Stimulated activated CD8-positive, alpha-beta memory T cell treated with anti-CD3 and anti-CD28 coated beads, Interleukin-4, amount 100 ng/mL, for 24 hours (primary cell): Measurements from ENCODE around the gene ARIH1.

Experiments used
- DNase-seq: peaks from one replicate; pipeline ENCODE4 v3.0.0-alpha.2; 2020; ENCODE audit warnings: low read depth

The ARIH1 gene

GRCh38 chr15:72487070-72487797 lies 13.1 kb downstream of the ARIH1 start:
- no peak for DNase-seq

- no peak for DNase-seq
Measured at GRCh38 chr15:72488558-72488957, 14.4 kb downstream of the ARIH1 start.

DNA sequence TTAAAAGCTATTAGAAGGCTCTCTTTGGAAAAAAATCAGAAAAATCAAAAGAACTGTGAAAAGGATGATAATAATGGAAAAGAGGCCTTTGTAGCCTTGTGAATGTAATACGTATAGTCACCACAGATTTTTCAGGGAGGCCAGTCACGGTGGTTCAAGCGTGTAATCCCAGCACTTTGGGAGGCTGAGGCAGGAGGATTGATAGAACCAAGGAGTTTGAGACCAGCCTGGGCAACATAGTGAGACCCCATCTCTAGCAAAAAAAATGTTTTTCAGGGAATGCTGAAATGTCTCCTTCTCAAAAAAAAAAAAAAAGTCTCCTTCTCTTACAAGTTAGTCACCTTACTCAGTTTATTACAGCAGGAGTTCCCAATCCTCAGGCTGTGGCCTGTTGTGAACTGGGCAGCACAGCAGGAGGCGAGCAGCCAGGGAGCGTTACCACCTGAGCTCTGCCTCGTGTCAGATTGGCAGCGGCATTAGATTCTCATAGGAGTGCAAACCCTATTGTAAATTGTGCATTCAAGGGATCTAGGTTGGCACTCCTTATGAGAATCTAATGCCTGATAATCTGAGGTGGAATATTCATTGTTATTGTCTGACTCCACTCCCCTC lies 15.9 kb downstream of the ARIH1 start:
- no peak for DNase-seq

- no peak for DNase-seq
Measured at GRCh38 chr15:72491768-72492167, 17.6 kb downstream of the ARIH1 start.

DNA sequence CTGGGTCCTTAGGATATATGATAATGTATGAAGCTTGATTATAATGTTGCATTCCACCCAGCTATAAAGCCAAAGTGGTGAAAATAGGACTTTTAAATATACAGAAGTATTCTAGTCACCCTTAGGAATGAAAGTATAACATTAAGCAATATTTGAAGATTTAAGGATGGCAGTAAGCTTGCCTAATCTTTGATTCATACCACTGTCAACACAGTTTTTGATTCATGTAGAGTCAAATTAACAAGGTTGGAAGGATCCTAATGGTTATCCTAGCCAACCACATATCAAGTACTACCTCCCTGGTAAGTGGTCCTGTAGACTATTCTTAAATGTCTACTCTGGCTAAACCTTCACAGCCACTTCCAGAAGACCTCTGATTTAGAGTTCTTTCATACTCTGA lies 18.6 kb downstream of the ARIH1 start:
- DNase-seq, result no peak

DNA sequence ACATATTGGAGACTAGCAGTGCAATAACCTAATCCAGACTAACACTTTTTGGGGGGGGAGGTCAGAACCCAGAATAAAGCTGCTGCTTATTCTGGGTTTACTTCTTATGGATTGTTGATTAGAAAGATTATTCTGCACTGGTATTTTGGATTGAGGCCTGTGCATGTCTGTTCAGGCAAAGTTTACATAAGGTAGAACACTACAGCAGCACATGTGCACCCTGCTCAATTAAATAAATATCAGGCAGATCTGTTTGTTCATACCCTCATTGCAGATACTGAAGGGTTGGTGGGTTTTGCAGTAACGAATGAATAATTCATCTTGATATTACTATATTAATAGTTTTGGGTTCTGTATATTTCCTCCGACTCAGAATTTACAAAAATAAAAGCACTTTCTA lies 19.1 kb downstream of the ARIH1 start:
- DNase-seq, result no peak

DNA sequence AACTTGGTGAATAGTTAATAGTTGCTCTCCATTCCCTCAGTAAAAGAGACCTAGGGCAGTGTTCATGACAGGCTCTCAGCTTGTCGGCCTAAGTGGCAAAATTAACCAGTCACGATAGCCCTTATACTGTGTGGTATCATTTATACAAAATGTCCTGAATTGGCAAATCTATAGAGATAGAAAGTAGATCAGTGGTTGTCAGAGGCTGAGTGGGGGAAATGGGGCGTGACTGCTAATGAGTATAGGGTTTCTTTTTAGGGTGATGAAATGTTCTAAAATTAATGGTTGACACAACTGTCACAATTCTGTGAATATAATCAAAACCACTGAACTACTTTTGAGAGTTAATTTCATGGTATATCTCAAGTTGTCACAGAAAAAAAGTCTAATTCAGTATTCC lies 20.9 kb downstream of the ARIH1 start:
- DNase-seq, result no peak

DNA sequence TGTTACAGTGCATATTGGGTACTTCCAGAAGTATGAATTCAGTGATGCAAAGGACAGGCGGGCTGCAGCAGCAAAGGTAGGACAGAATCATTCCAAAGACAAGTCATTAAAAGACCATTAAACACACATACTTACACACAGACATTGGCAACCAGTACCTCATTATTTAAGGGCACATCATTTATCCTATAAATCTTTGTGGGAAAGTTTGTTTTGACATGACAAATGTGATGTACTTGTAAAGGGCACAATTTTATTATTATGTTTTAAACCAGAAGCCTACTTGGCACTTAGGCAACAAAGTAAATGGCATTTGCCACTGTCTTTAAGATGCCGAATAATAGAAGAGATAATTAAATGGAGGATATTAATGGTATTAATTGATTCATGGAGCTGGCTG lies 22.7 kb downstream of the ARIH1 start:
- no peak for DNase-seq

DNA sequence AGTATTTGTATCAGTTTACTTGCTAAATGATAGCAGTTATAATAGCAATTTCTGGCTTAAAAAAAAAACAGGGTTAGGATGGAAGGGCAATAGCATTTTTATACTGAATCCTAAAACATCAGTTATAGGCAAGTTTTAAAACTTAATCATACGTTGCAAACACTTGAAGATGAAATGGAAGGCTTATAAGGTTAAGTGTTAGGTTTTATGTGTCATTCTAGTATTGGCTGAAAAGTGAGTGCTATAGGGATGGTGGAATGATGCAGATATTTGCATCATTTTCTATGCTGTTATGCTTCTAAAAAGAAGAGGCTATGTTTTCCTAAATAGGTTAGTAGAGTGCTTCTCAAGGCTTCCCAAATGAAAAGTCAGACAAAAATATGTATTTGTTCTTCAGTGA lies 23.3 kb downstream of the ARIH1 start:
- no peak for DNase-seq

DNA sequence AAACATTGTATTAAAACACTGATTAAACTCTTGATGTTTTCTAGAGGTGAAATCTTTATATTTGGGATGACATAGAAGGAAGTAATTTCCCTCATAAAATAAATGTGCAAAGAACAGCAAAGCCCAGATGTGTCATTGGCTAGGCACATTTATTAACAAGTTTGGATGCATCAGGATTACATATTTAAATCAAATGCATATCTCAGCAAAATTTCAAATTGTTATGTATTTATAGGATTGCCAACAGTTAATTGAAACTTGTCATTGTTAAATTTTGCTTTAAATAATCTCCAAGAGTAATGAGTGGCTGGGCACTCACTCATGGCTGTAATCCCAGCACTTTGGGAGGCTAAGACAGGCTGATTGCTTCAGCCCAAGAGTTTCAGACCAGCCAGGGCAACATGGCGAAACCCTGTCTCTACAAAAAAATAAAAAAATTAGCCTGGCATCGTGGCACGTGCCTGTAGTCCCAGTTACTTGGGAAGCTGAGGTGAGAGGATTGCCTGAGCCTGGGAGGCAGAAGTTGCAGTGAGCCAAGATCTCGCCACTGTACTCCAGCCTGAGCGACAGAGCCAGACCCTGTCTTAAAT lies 28.2 kb downstream of the ARIH1 start:
- DNase-seq, result no peak

DNA sequence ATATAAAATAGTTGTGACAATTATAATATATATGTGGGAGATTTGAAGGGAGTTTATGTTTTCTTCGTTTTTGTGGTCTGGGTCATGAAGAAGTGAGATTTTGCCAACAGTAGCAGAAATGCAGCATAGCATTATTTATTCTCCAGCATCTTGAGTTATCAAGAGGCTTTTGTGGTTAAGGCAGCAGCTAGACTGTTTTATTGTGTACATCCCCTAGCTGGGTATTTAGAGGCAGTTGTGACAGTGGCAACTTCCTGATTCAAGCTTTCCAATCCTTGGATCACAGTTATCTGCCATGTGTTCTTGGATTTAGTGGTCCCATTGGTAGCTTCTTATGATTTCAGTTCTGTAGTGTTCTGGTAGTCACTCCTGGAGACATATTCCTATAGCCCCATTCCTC lies 29.0 kb downstream of the ARIH1 start:
- no peak for DNase-seq

GRCh38 chr15:72507402-72508092 lies 33.4 kb downstream of the ARIH1 start:
- DNase-seq, result no peak

GRCh38 chr15:72509484-72509883 lies 35.4 kb downstream of the ARIH1 start:
- no peak for DNase-seq

GRCh38 chr15:72511536-72511935 lies 37.4 kb downstream of the ARIH1 start:
- no peak for DNase-seq

DNA sequence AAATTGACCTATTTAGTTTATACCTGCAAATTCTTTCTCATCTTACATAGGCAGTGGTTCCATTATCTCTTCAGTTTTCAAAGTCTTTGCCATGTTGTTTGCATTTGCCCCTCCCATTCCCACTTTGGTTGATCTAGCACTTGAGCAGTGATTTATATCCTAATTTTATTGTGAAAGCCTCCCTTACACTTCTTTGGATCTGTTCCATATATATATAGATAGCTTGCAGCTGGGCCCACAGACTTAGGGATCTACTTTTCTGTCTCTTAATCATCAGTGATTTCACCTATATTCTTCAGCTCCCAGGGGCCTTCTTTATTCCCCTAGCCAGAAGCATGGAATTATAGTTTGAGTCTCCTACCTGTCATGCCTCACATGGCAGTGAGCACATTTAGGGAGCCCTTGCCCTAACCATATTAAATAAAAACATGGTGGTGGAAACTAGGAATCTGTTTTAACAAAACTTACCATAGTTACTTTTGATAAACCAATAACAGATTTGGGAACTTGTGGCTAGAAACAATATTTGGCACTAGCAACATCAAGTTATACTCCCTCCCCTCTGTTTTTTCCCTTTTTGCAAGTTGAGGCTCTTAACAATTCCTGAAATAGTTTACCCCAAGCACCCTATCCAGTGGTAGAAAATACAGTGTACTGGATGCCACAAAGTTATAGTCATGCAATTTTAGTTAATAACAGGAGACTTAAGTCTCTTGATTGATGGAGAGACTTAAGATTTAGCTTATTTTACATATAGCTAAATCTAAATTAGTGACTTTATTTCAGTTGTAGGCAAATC lies 41.7 kb downstream of the ARIH1 start:
- no peak for DNase-seq

GRCh38 chr15:72516777-72517176 lies 42.6 kb downstream of the ARIH1 start:
- no peak for DNase-seq

DNA sequence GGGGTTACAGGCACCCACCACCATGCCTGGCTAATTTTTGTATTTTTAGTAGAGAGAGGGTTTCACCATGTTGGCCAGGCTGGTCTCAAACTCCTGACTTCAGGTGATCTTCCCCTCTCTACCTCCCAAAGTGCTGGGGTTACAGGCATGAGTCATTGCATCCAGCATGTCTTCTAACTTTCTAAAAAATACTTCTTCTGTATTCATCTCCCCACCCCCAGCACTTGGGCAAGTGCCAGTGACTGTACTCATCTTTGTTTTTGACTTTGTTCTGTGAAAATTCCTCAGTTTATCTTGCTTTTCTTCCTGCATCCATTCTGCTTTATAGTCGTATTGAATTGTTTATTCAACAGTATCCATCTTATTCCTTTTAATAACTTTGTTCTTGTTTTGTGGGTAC lies 47.6 kb downstream of the ARIH1 start:
- no peak for DNase-seq

DNA sequence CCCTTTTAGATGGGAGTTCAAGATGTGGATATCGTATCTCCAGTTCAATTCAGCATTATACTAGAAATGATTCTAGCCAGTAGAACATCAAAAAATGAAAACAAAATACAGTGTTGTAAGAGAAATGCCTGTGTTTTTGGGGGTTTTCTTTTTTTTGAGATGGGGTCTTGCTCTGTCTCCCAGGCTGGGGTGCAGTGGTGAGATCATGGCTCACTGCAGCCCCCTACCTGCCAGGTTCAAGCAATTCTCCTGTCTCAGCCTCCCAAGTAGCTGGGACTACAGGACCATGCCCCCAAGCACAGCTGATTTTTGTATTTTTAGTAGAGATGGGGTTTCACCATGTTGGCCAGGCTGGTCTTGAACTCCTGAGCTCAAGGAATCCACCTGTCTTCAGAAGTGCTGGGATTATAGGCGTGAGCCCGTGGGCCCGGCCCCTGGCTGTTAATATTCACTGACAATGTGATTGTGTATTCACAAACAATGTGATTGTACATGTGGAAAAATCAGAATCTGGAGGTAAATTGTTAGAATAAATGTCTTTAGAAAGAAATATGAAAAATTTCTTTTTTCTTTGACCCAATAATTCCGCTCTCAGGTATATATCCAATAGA lies 59.0 kb downstream of the ARIH1 start:
- no peak for DNase-seq

DNA sequence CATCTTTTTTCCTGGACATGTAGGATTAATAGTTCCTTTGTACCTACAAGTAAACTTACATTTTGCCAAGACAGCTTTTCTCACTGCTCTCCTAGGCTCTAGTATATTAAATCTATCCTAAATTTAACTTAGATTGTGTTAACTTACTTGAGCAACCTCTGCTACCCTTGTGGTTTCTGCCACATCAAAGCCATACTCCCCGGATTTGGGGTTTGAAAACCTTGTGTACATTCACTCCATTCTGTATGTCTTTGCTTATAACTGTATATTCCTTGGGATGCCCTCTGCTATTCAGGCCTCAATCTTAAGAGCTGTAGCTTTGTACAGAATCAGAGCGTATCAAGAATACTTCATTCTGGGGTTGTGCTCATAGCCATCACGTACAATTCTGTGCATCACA lies 60.4 kb downstream of the ARIH1 start:
- DNase-seq, result no peak

GRCh38 chr15:72535911-72536310 lies 61.8 kb downstream of the ARIH1 start:
- no peak for DNase-seq

DNA sequence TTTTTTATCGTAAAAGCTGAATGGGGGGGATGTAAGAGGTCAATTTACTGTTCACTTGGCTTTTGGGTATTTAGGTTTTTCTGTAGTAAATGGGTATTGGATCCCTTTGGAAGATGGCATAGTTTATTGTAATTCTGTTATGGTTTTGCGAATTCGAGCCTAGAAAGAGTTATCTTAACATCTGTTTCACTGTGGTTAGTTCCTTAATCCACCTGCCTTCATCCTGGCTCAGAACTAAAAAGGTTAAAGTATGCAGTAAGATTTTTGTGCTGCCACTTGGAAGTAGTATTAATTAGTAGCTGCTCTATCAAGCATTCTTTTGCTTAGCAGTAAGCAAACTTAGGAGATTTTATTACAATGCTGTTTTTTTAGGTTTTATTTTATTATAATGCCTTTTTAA lies 62.4 kb downstream of the ARIH1 start:
- DNase-seq, result no peak

DNA sequence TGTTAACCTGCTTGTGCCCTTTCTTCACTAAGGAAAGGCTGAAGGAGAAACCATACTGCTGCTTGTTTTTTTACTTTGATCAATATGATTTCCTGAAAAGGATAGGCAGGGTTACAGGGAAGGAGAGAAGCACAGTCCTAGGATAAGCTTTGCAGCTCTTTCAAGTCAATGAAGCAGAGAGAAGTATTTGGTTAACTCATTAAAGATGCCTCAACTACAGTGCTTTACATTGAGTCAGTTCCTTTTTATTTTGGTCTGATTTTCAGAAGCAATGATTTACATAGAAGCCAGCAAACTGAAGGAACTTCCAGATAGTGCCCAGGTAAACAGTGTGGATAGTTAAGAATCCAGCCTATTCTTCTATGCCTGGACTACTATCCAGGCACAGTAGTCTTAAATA lies 64.8 kb downstream of the ARIH1 start:
- DNase-seq, result no peak
